ENCODE data around the gene EFS.

The EFS gene

DNA sequence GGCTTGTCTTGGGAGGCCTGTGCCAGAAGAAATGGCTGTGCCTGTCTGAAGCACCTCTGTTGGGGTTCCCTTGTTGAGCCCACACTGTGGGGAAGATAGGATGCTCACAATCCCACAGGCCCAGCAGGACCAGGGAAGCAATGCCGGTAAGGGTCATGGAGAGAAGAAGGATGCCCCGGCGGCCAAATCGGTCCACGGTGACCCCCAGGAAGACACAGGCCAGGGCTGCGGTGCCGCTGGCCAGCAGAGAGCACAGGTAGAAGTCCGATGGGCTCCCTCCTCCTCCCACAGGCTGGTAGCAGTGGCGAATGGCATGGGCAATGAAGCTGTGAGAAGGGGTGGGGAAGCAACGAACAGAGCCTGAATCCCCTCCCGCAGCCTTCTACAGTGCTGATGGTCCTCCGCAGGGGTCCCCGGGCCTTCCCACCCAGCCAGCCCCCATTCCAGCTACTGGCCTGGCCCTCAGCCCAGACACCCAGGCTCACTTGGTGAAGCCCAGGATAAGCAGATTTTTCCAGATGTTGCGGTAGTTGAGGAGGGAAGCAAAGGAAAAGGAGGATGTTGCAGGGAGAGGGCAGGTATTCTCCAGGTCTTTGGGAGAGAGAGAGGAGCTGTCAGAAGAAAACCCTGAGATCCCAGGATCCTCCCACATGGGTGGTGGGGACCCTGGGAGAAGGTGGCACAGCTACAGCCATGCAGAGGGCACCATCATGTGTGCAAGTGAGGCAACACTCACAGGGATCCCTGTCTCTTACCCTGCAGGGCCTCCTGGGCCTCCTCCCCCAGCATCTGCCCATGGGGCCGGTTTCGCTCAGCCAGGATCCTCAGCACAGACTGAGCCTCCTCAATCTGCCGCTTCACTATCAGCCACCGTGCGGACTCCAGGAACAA is 17.3 kb downstream of the EFS start:
- H3K9me3 ChIP-seq (ENCODE audit: control insufficient read depth, insufficient read depth, low read depth, low read length): no peaks in the 10 kb centered on the region
- CTCF ChIA-PET: interaction anchor here (0.6 kb wide), 1 partner anchor 12 kb away, joined by 3 read pairs; no protein-coding TSS in a partner anchor
- TF ChIP-seq ZNF10 (tag by site-specific recombination; IDR thresholded peaks at IDR 0.05) (no peak), KLF1 (tag by site-specific recombination; IDR thresholded peaks at IDR 0.05) (no peak), TRIM28 (IDR thresholded peaks at IDR 0.05; ENCODE audit: borderline replicate concordance, low read length) (no peak)
- H3K27ac ChIP-seq (ENCODE audit: extremely low read depth, low read depth, low read length): no peak overlapping the region
- POLR2A ChIA-PET: no interaction called here
- H3K4me3 ChIP-seq (ENCODE audit: low read depth, low read length): no peak overlapping the region
- no peaks in the 10 kb centered on the region for H3K4me1 ChIP-seq (ENCODE audit: control insufficient read depth, insufficient read depth, low read length)
- H3K36me3 ChIP-seq (ENCODE audit: control insufficient read depth in 2 of 2, insufficient read depth in 1 of 2, low read length in 2 of 2): no peaks in the 10 kb centered on the region

DNA sequence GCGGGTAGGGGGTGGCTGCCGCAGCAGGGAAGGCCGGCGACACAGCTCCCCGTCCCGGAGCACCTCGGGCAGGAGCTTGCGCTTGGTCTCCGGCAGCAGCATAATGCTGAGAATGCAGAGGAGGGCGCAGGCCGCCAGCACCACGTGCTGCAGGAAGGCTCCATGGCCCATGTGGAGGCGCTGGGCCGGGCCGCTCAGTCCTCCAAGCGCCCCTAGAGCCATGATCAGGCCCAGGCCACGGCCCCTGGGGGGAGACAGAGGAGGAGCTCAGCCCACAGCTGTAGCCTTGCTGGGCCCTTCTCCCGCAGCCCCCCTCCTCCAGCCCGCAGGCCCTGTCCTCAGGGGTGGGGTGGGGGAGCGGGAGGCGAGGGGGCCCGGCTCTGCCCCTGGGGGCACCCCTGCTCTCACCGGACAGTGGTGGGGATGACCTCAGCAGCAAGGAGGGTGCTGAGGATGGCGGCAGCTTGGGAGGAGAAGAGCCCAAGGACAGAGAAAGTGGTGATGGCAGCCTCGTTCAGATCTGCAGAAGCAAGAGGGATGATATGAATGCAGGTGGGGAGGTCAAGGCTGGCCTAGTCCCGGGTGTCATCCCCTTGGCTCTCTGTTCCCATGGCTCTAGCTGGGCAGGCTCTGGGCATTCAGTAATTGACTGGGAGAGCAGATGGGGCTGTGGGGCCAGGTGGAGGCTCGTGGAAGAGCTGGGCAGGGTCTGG is 18.1 kb downstream of the EFS start:
- POLR2A ChIA-PET: no interaction called here
- Histone ChIP-seq H3K4me1 (ENCODE audit: control insufficient read depth, insufficient read depth, low read length) (no peaks in the 10 kb centered on the region), H3K27ac (ENCODE audit: extremely low read depth, low read depth, low read length) (no peak overlapping the region), H3K36me3 (ENCODE audit: control insufficient read depth in 2 of 2, insufficient read depth in 1 of 2, low read length in 2 of 2) (no peaks in the 10 kb centered on the region), H3K4me3 (ENCODE audit: low read depth, low read length) (no peak overlapping the region), H3K9me3 (ENCODE audit: control insufficient read depth, insufficient read depth, low read depth, low read length) (no peaks in the 10 kb centered on the region)
- TF ChIP-seq ZFHX2 (tag by site-specific recombination; conservative IDR thresholded peaks at IDR 0.05) (no peak), ZNF324 (tag by site-specific recombination; IDR thresholded peaks at IDR 0.05) (no peak), ZBTB48 (tag by site-specific recombination; IDR thresholded peaks at IDR 0.05) (no peak), ZNF24 (tag by site-specific recombination; IDR thresholded peaks at IDR 0.05) (no peak), KLF7 (tag by site-specific recombination; IDR thresholded peaks at IDR 0.05; ENCODE audit: borderline replicate concordance) (no peak), ZEB2 (tag by site-specific recombination; IDR thresholded peaks at IDR 0.05) (no peak), ZNF19 (tag by site-specific recombination; IDR thresholded peaks at IDR 0.05; ENCODE audit: low read depth) (no peak), KLF16 (tag by site-specific recombination; IDR thresholded peaks at IDR 0.05) (no peak), ZNF521 (tag by site-specific recombination; IDR thresholded peaks at IDR 0.05) (no peak), ZNF366 (tag by site-specific recombination; conservative IDR thresholded peaks at IDR 0.05) (no peak), HOXA7 (CRISPR knock-in tag; IDR thresholded peaks at IDR 0.05; ENCODE audit: borderline replicate concordance) (no peak), ZNF146 (tag by site-specific recombination; IDR thresholded peaks at IDR 0.05) (no peak), ZNF785 (tag by site-specific recombination; IDR thresholded peaks at IDR 0.05) (no peak)
- TF ChIP-seq, protein P1, sequence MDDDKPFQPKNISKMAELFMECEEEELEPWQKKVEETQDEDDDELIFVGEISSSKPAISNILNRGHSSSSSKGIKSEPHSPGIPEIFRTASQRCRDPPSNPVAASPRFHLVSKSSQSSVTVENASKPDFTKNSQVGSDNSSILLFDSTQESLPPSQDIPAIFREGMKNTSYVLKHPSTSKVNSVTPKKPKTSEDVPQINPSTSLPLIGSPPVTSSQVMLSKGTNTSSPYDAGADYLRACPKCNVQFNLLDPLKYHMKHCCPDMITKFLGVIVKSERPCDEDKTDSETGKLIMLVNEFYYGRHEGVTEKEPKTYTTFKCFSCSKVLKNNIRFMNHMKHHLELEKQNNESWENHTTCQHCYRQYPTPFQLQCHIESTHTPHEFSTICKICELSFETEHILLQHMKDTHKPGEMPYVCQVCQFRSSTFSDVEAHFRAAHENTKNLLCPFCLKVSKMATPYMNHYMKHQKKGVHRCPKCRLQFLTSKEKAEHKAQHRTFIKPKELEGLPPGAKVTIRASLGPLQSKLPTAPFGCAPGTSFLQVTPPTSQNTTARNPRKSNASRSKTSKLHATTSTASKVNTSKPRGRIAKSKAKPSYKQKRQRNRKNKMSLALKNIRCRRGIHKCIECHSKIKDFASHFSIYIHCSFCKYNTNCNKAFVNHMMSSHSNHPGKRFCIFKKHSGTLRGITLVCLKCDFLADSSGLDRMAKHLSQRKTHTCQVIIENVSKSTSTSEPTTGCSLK (tag by site-specific recombination; IDR thresholded peaks at IDR 0.05): no peak
- TF ChIP-seq, protein P2, sequence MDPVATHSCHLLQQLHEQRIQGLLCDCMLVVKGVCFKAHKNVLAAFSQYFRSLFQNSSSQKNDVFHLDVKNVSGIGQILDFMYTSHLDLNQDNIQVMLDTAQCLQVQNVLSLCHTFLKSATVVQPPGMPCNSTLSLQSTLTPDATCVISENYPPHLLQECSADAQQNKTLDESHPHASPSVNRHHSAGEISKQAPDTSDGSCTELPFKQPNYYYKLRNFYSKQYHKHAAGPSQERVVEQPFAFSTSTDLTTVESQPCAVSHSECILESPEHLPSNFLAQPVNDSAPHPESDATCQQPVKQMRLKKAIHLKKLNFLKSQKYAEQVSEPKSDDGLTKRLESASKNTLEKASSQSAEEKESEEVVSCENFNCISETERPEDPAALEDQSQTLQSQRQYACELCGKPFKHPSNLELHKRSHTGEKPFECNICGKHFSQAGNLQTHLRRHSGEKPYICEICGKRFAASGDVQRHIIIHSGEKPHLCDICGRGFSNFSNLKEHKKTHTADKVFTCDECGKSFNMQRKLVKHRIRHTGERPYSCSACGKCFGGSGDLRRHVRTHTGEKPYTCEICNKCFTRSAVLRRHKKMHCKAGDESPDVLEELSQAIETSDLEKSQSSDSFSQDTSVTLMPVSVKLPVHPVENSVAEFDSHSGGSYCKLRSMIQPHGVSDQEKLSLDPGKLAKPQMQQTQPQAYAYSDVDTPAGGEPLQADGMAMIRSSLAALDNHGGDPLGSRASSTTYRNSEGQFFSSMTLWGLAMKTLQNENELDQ (tag by site-specific recombination; IDR thresholded peaks at IDR 0.05; ENCODE audit: low read depth): no peak
- TF ChIP-seq, protein P3, sequence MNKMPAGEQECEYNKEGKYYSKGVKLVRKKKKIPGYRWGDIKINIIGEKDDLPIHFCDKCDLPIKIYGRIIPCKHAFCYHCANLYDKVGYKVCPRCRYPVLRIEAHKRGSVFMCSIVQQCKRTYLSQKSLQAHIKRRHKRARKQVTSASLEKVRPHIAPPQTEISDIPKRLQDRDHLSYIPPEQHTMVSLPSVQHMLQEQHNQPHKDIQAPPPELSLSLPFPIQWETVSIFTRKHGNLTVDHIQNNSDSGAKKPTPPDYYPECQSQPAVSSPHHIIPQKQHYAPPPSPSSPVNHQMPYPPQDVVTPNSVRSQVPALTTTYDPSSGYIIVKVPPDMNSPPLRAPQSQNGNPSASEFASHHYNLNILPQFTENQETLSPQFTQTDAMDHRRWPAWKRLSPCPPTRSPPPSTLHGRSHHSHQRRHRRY (tag by site-specific recombination; IDR thresholded peaks at IDR 0.05): no peak
- CTCF ChIA-PET: interaction anchor here (1.5 kb wide), 1 partner anchor 19 kb away, joined by 9 read pairs; no protein-coding TSS in a partner anchor
